Gastroesophageal sphincter (tissue), 4 donors: ENCODE data around the gene PTH2. TPM values are rescaled to one million over a fixed set of nuclear protein-coding genes. Genes with fewer than 3 reads are reported as not detected.

Experiments
- ATAC-seq: fragments of 150-250 bp; one replicate; pipeline ENCODE4 v1.9.1; 2016; ENCODE audit warnings: mild to moderate bottlenecking, moderate library complexity
- H3K27ac ChIP-seq, 4 donors: fragments of 200-600 bp; sonication (generic) in 3 of 4; 1 replicate in 3 of 4; 2 replicates in 1 of 4; pipeline ENCODE4 v1.5.1; 2016 to 2019
- H3K27me3 ChIP-seq: fragments of 200-600 bp; sonication (generic); one replicate; pipeline ENCODE4 v1.5.1; 2019
- H3K36me3 ChIP-seq, 2 donors: fragments of 200-600 bp; sonication (generic); one replicate each; pipeline ENCODE4 v1.5.1; 2019; ENCODE audit warnings: control low read depth in 1 of 2
- H3K4me1 ChIP-seq, 3 donors: fragments of 200-600 bp; sonication (generic); 1 replicate in 2 of 3; 2 replicates in 1 of 3; pipeline ENCODE4 v1.5.1; 2016 to 2019; ENCODE audit warnings: control low read depth in 2 of 3
- H3K4me3 ChIP-seq, 2 donors: fragments of 200-600 bp; sonication (generic); one replicate each; pipeline ENCODE4 v1.5.1; 2019; ENCODE audit warnings: mild to moderate bottlenecking in 1 of 2, moderate library complexity in 1 of 2
- H3K9me3 ChIP-seq, 3 donors: fragments of 200-600 bp; sonication (generic); one replicate each; pipeline ENCODE4 v1.5.1; 2017 to 2019; ENCODE audit warnings: control low read depth in 2 of 3
- CTCF ChIP-seq, 4 experiments: fragments of 200-600 bp in 2 of 4; fragments of 450-650 bp in 2 of 4; sonication (generic) in 1 of 4; IDR thresholded peaks; one replicate each; pipeline ENCODE4 v1.5.1; 2017 to 2019; ENCODE audit warnings: antibody characterized with exemption in 4 of 4, mild to moderate bottlenecking in 2 of 4, moderate library complexity in 2 of 4
- EP300 ChIP-seq: sonication (generic); formaldehyde crosslinking; IDR thresholded peaks from one replicate; pipeline ENCODE4 v1.6.1; 2017; ENCODE audit warnings: antibody characterized with exemption, mild to moderate bottlenecking
- POLR2A ChIP-seq, 2 donors: fragments of 450-650 bp; IDR thresholded peaks; one replicate each; pipeline ENCODE4 v1.6.1; 2017; ENCODE audit warnings: antibody characterized with exemption in 2 of 2, mild to moderate bottlenecking in 2 of 2, moderate library complexity in 1 of 2
- POLR2AphosphoS5 ChIP-seq: sonication (generic); formaldehyde crosslinking; IDR thresholded peaks from one replicate; pipeline ENCODE4 v1.6.1; 2017; ENCODE audit warnings: antibody characterized with exemption
- WGBS, 2 donors: methylation state at CpG; one replicate each; pipeline ENCODE4 v1.1.5; 2018; ENCODE audit warnings: low coverage in 1 of 2; 5-methylcytosine and 5-hydroxymethylcytosine counted together
- total RNA-seq, 4 donors: library from RNA; depleted of rRNA; stranded (reverse); fragments of >200 nt; gene quantifications; one replicate each; pipeline ENCODE4 v1.1.0, GENCODE V29; 2016

Gene PTH2
- total RNA-seq, 4 donors from 2014 or later: not detected

GRCh38 chr19:49455773-49456172, 32.5 kb upstream of the PTH2 start:
- TF ChIP-seq POLR2A (IDR thresholded peaks at IDR 0.05) (no peak), POLR2AphosphoS5 (peak; percentile 12)
- H3K27ac ChIP-seq: peak overlapping the region in 3 of 4 donors; percentile 51 to 73 (median 69)
- WGBS, 2 donors: 52 to 55% methylated on average over 5 of the region's 5 CpGs
- no peak for ATAC-seq
- H3K36me3 ChIP-seq: peaks cover 0 to 32% of the 10 kb centered on the region in 2 donors
- no peaks in the 10 kb centered on the region for H3K9me3 ChIP-seq
- no peak overlapping the region for H3K4me3 ChIP-seq
- H3K27me3 ChIP-seq: no peaks in the 10 kb centered on the region
- peaks cover 0 to 51% (median 16%) of the 10 kb centered on the region in 3 donors for H3K4me1 ChIP-seq

- no peaks in the 10 kb centered on the region for H3K9me3 ChIP-seq
- peaks cover 0 to 29% of the 10 kb centered on the region in 2 donors for H3K36me3 ChIP-seq
- no peak for ATAC-seq
- H3K4me1 ChIP-seq: peaks cover 0 to 61% (median 21%) of the 10 kb centered on the region in 3 donors
- H3K27me3 ChIP-seq: no peaks in the 10 kb centered on the region
- H3K27ac ChIP-seq: peak overlapping the region; percentile 95 to 100 (median 96)
- H3K4me3 ChIP-seq: peak overlapping the region; percentile 49 to 81
- 15 to 31% methylated on average over 4 to 8 of the region's 10 CpGs for WGBS, 2 donors
- TF ChIP-seq CTCF (IDR thresholded peaks at IDR 0.05): no peak
- TF ChIP-seq POLR2AphosphoS5: no peak
Observed at GRCh38 chr19:49453757-49454240, 30.6 kb upstream of the PTH2 start.

- Histone ChIP-seq H3K4me1 (peaks cover 0 to 61% (median 21%) of the 10 kb centered on the region in 3 donors), H3K27me3 (no peaks in the 10 kb centered on the region), H3K27ac (peak within 1 kb of the TSS; percentile 95 to 100 (median 96)), H3K4me3 (peak within 1 kb of the TSS; percentile 81 to 86), H3K9me3 (no peaks in the 10 kb centered on the region), H3K36me3 (peaks cover 0 to 29% of the 10 kb centered on the region in 2 donors)
- peak; percentile 94 for ATAC-seq
- WGBS, 2 donors: 0 to 1% methylated on average over 8 to 30 of the region's 66 CpGs
- TF ChIP-seq POLR2AphosphoS5 (peak; percentile 91), EP300 (no peak), POLR2A (IDR thresholded peaks at IDR 0.05) (peak; percentile 67 to 83), CTCF (IDR thresholded peaks at IDR 0.05) (peak in 1 of 4 experiments; percentile 2)
Observed at GRCh38 chr19:49453013-49453756, 29.9 kb upstream of the PTH2 start, which contains the start of gene ALDH16A1. Gene ALDH16A1 (plus strand): TSS chr19:49453225. CDS start chr19:49453332, 107 bp downstream.

GRCh38 chr19:49451430-49452181, 28.4 kb upstream of the PTH2 start, which contains the start of gene PIH1D1:
Gene PIH1D1 (minus strand): TSS chr19:49451814. CDS start chr19:49451574, 240 bp downstream.
- ATAC-seq: peak; percentile 78
- peak in 3 of 4 experiments; percentile 22 to 44 (median 30) for TF ChIP-seq CTCF (IDR thresholded peaks at IDR 0.05)
- TF ChIP-seq POLR2AphosphoS5: peak; percentile 89
- TF ChIP-seq POLR2A (IDR thresholded peaks at IDR 0.05): peak in 1 of 2 donors; percentile 26
- no peak for TF ChIP-seq EP300
- peaks cover 0 to 62% (median 18%) of the 10 kb centered on the region in 3 donors for H3K4me1 ChIP-seq
- WGBS, 2 donors: 0% methylated on average over 9 to 13 of the region's 42 CpGs
- H3K36me3 ChIP-seq: peaks cover 0 to 39% of the 10 kb centered on the region in 2 donors
- peak within 1 kb of the TSS; percentile 81 to 86 for H3K4me3 ChIP-seq
- no peaks in the 10 kb centered on the region for H3K9me3 ChIP-seq
- H3K27ac ChIP-seq: peak within 1 kb of the TSS; percentile 95 to 100 (median 96)
- H3K27me3 ChIP-seq: no peaks in the 10 kb centered on the region

- ATAC-seq: no peak
- Histone ChIP-seq H3K9me3 (no peaks in the 10 kb centered on the region), H3K27me3 (no peaks in the 10 kb centered on the region), H3K27ac (peak overlapping the region in 1 of 4 donors; percentile 96), H3K4me3 (peak overlapping the region in 1 of 2 donors; percentile 81), H3K4me1 (peaks cover 0 to 58% (median 17%) of the 10 kb centered on the region in 3 donors), H3K36me3 (peaks cover 0 to 45% of the 10 kb centered on the region in 2 donors)
- 75 to 84% methylated on average over 2 to 7 of the region's 7 CpGs for WGBS, 2 donors
- TF ChIP-seq EP300: no peak
- TF ChIP-seq POLR2AphosphoS5: no peak
- no peak for TF ChIP-seq POLR2A (IDR thresholded peaks at IDR 0.05)
- TF ChIP-seq CTCF (IDR thresholded peaks at IDR 0.05): no peak
Observed at GRCh38 chr19:49450405-49450804, 27.2 kb upstream of the PTH2 start.
